GM19324 (cell line): ENCODE results near the gene TRIML1.
"Not testable (repeated sequence)": the region's sequence is repeated elsewhere in the genome, so short reads cannot be mapped to it uniquely, and the experiment has no call there.

Source experiments
- ATAC-seq: cut with Tn5 transposase; IDR thresholded peaks from one replicate; pipeline ENCODE4 v1.9.1; 2021; ENCODE audit warnings: mild to moderate bottlenecking, moderate library complexity; ENCODE audit not compliant: unreplicated experiment, low FRiP score

TRIML1 gene

DNA sequence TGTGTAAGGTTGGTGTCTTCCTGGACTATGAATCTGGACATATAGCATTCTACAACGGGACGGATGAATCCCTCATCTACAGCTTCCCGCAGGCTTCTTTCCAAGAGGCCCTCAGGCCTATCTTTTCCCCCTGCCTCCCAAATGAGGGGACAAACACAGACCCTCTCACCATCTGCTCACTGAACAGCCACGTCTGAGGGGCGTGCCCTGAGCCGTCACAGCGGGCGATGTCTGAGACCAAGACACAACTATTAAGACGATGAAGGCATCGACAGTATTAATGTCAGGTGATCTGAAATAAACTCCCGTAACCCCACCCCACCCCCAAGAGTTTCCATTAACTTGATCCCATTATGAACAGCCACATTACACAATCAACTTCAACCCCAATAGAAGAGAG, 7.9 kb downstream of the TRIML1 start:
- no peak for ATAC-seq

DNA sequence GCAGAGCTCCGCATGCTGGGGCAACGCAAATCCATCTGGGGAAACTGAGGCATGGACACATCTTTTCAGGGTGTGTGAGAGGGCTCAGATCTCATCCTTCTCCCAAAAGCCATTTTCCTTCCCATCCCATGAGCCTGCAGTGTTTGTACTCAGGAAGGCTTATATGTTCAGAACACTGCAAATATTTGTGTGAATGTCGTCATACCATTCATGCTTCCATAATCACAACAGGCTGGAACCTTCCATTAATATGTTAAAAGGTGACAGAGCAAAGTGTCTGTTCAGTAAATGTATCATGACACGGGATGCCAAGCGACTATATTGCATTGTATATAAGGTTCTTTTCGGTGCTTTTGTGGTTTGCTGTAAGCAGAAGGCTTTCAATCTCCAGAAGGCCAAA, 8.5 kb downstream of the TRIML1 start:
- ATAC-seq = no peak

DNA sequence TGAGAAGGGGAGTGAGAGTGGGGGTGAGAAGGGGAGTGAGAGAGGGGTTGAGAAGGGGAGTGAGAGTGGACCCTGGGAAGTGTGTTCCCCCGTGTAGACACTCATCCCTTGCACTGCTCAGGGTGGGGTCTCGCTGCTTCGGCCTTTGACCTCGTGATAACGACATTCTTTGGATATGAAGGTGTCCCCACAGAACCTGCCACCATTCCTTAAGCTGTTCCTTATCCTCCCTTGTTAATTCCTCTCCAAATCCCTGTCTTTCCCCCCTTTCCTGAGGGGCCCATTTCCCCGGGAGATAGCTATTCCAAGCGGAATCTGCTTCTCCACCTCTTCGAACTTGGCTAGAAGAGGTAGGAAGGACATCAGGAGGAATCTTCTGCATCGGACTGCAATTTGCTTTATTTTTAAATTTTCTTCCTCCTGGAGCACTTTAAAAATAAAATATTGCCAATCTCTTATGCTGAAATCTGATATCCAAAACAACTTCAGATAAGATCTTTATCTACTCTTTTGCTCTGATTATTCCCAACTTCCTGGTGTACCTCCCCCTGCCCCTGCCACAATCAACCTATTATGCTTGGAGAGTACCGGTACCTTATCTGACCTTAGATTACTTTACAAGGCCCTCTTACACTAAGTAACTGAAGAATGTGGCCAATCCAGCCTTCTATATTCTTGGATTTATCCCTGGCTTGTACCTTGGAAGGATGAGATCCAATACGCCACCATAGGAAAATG, 15.6 kb downstream of the TRIML1 start:
- ATAC-seq = no peak

DNA sequence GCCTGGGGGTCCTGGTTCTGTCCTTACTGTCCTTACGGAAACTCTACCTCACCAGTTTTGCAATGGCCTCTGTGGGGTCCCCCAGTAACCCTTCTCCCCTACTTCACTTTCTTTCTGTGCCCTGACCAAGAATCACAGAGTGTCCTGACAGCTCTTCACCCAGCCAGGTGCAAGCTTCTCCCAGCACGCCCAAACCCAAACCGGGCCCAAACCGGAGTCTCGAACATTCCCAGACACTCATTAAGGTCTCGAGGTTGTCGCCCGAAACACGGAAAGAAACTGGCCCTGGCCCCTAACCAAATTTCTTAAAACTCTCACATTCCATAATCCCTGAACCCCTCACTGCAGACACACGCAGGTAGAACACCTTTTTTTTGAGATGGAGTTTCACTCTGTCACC, 19.1 kb downstream of the TRIML1 start:
- no peak for ATAC-seq

DNA sequence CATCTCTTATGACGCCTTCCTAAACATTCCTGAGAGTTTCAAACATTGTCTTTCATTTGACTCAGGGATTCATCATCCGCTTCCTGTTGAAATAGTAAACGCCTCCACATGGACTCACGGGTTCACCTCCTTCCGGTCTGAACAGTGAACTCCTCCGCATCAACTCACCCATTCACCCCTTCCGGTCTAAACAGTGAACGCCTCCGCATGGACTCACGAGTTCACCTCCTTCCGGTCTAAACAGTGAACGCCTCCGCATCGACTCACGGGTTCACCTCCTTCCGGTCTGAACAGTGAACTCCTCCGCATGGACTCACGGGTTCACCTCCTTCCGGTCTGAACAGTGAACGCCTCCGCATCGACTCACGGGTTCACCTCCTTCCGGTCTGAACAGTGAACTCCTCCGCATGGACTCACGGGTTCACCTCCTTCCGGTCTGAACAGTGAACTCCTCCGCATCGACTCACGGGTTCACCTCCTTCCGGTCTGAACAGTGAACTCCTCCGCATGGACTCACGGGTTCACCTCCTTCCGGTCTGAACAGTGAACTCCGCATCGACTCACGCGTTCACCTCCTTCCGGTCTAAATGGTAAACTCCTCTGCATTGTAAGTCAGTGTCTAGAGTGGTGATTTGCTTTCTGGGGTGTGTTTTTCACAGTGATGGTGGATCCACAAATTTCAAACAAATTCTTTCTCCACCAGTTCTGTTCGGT, 20.4 kb downstream of the TRIML1 start:
- not testable (repeated sequence) for ATAC-seq

DNA sequence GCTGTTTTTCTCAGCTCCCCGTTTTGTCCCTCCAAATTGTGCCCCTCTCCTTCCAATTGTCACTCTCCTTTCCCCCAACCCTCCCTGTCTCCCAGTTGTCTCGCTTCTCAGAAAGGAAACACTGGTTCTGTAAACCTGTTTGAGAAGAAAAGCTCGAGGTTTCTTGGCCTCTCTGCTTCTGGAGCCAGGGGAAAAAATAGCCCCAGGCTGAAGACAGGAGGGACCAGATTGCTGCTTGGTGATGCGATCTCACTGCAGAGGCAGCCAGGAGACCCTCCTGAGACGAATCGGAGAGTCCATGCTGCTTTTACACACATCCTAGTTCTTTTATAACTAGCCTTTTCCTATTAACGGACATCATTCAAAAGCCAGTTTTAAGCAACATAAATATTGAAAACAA, 21.2 kb downstream of the TRIML1 start:
- no peak for ATAC-seq

DNA sequence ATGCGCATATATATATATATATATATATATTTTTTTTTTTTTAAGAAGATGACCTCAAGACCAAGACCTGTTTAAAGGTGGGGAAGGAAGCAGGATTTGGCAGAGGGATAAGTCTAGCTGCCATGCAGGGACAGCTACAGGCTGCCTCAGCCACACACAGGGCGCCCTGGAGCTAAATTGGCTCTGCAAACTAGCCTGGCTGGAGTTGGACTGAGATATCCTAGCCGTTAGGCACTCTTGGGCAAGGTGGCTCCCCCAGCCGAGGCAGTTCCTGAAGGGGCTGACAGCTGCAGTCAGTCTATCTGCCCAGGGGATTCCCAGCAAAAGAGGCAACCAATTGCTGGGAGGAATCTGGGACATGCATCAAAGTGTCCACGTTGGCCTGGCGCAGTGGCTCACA, 21.9 kb downstream of the TRIML1 start:
- no peak for ATAC-seq

DNA sequence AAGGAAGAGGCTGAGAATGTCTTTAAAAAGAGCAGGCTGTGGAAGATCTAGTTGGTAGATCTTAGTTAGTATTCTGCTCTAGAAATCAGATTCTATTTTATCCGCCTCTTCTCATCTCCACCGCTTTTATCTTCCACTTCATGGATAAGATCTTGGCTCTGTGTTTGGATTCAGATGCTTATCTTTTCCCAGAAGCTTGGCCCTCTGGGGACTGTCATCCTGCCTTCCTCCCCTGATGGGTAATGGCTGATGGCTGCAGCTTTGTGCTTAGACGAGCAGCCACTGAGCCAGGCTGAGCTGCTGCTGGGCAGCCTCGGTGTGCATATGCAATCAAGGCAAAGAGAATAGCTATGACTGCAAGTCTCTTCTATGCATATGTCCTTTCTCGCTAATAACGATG, 23.5 kb downstream of the TRIML1 start:
- ATAC-seq = no peak

DNA sequence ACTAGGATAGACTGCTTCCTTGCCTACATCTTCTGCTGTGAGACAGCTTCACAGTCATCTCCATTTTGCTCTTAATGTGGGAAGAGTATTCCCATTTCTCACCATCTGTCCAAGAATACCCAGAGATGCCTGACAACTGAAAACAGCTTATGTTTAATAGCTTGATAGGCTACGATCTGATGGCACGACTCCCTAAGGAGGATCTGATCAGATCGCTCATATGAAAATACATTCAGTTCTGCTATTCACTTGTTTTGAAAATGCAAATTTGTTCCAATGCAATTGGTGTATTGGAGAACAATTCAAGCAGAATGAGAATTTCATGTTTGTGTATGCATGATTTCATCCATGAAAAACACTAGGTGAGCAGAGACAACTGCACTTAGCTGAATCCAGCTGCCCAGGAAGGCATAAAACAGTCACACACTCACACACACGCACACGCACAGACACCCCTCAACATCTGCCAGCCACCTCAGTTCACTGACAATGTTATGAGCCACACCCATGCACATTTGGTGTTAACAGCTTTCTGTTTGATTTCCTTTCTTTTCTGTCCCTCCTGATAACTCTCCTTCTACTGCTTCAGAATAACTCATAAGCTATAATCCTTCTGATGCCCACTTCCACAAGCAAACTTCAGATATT, 29.6 kb downstream of the TRIML1 start:
- ATAC-seq = no peak

DNA sequence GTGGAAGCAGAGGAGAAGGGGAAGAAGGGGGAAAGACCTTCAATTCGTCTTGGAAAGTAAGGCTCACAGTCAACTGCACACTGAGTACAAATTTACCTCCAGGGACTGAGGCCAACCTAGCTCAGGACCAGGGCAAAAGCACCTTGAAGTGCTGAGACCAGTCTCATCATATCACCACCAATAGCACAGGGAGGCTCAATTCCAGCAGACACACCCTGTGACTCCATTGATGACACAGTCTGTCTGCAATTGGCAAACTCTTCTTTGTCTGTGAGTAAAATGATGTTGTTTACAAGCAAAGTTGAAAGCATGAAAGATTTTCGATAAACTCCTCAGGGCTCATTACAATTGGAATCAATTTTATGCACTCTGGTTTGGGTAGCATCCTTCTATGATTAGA, 32.3 kb downstream of the TRIML1 start:
- ATAC-seq = no peak

DNA sequence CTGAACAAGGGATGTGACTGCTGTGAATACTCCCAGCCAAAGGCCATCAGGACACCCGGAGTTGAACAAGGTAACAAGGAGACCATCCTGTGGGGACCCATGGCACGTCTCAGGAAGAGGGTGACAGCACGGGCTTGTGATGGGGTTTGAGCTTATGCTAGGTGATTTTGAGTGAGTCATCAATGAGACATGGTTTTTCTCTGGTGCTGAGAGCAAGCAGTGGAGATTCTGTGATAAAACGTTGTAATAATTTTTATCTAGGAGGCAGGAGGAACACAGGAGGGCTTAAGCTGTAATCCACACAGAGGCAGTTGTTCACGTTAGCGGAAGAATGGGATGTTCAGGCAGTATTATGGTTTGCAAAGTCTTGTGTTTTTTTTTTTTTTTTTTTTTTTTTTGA, 36.0 kb downstream of the TRIML1 start:
- ATAC-seq = no peak

DNA sequence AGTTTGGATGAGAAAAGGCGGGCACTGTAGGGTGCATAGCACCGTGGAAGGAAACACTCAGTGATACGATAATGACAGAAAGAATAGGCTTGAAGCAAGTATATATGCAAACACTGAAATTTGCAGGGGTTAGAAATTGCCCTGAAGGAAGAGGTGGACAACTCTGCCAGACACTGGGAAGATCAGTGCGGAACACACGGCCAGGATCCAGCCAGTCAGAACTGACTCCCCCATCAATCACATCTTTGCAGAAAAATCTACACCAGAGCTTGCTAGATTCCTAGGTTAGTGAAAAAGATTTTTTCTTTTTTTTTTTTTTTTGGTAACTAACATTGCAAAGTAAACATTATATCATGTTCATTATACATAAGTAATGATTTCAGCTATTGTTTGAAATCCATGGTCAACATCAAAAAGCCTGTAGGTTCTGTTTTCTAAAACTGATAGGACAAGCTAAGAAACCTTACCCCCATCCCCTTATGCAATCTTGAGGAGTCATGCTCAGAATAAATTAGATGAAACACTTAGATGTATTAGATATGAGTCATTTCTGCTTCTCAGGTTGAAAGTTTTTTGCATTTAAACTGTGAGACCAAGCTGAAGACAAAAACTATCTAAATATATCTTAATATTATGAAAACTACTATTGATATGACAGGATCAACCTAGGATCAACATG, 38.9 kb downstream of the TRIML1 start:
- ATAC-seq = no peak

DNA sequence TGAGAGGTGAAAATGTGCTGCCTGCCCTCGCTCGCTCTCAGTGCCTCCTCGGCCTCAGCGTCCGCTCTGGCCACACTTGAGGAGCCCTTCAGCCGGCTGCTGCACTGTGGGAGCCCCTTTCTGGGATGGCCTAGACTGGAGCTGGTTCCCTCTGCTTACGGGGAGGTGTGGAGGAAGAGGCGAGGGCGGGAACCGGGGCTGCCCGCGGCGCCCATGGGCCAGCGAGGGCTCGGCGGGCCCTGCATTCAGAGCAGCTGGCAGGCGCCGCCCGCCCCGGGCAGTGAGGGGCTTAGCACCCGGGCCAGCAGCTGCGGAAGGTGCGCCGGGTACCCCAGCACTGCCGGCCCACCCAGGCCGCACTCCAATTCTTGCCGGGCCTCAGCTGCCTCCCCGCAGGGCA, 39.6 kb downstream of the TRIML1 start:
- no peak for ATAC-seq

DNA sequence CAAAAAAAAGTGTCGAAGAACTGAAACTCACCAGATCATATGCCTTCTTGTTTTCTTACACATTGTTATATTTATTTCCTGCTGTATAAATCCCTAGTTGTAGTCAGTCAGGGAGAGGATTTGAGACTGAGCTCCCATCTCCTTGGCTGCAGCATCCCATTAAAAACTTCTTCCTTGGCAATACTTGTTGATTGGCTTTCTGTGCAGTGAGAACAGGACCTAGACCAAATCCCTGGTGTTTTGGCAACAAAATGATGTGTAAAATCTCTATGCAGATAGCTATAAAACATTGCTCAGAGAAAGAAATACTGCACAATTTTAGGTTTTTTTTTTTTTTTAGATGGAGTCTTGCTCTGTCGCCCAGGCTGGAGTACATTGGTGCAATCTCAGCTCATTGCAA, 47.9 kb downstream of the TRIML1 start:
- no peak for ATAC-seq

DNA sequence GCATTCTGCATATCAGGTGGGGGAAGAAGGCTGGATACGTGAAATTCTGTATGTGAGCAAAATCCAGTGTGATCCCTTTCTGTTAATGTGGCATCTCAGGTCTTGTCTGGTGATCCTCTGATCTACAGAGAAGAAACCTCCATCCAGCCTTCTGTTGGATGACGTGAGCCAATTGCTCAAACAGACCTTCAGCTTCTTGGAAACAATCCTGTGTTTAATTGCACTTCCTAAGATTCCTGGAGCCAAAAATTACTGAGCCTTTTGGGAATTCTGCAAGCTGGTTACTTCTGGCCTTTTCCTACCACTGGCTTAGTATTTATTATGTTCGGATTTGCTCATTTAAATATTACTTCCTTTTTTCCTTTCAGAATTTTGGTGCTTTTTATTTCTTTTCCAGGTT, 51.2 kb downstream of the TRIML1 start:
- no peak for ATAC-seq

DNA sequence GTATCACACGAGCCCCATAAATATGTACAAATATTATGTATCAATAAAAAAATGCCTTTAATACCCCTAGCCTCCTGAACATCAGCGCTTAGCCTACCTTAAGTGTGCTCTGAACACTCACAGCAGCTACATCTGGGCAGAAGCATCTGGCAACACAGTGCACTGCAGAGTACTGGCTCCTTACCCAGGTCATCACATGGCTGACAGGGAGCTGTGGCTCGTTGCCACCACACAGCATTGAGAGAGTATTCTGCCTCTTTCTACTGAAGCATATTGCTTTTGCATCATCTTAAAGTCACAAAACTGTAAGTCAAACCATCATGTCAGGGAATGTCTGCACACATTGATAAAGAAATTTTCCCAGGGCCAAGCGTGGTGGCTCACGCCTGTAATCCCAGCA, 55.2 kb downstream of the TRIML1 start:
- ATAC-seq = no peak

DNA sequence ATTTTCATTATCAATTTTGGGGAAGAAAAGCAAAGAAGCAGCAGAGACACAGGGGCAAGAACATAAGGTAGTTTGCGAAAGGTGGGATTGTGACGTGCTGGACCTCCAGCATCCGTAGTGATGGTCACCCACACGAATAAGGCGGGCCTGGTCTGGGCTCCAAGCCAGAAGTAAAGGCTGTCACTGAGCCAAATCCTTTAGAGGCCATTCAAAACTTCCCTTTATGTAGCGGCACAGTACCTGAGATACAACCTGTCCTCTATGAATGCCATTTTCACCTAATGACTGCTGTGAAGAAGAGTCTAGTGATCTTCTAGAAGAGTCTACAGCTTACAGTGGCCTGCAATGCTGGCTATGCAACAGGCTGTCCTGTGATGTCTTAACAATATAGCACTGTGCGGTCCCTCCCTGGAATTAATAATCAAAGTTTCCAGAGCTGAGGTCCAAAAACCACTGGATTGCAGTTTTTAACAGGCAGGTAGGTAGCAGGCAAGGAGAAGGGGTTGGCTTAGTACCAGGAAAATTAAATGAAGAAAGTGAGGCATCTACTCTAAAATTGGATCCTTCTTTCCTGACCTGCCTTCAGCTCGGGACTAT, 56.2 kb downstream of the TRIML1 start:
- no peak for ATAC-seq

DNA sequence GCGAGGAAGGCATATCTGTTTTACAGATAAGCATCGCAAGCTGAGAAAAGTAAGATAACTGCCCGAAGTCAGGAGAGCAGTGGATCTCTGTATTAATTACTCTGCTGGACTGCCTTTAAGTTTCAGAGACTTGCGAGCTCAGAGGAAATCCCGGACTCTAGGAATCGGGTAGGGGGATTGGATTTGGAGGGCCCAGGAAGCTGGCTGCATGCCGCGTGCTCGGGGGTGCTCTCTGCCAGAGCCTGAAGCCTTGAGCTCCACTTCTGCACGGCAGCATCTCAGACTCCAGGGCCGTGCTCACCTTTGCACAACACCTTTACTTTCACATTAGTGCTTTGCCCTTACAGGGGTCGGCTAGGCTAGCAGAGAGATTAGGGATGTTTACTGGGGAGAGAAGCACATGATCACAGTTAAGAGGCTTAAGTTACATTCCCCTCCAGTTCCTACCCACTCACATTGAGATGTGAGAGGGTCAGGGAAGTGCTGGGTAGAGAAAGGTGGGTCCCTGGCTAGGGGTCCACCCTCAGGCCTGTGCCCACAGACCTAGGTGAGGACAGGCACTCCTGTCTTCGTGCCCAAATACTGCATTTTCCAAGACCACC, 57.0 kb downstream of the TRIML1 start:
- no peak for ATAC-seq
